CD14-positive monocyte (primary cell): Measurements from ENCODE around the gene TMEM183A. TPM values are rescaled to one million over a fixed set of nuclear protein-coding genes. Genes with fewer than 3 reads are reported as not detected.
A peak's percentile ranks its signal among the peaks of the same experiment; 100 is the strongest.

Experiments
- DNase-seq, 3 donors: peaks; one replicate each; pipeline ENCODE4 v3.0.0-alpha.2; 2011 to 2022
- H2AFZ ChIP-seq: 2 replicates; pipeline ENCODE4 v1.6.0; 2012; ENCODE audit warnings: mild to moderate bottlenecking, low read depth, low read length, inconsistent platforms; ENCODE audit not compliant: insufficient read depth, poor library complexity, severe bottlenecking
- H3K27ac ChIP-seq, 2 donors: 1 replicate in 1 of 2; 2 replicates in 1 of 2; pipeline ENCODE4 v1.5.1; 2012 to 2013; ENCODE audit warnings: low read length in 2 of 2, control low read depth in 1 of 2, inconsistent platforms in 1 of 2, low read depth in 1 of 2, mild to moderate bottlenecking in 1 of 2
- H3K27me3 ChIP-seq, 2 donors: one replicate each; pipeline versions ENCODE4 v1.6.0 to v1.6.1; 2011 to 2013; ENCODE audit warnings: low read length in 2 of 2; ENCODE audit not compliant: control insufficient read depth in 2 of 2, insufficient read depth in 2 of 2
- H3K36me3 ChIP-seq, 2 donors: replicated peaks in 1 of 2; 1 replicate in 1 of 2; 2 replicates in 1 of 2; pipeline versions ENCODE4 v1.5.1 to v1.6.1; 2012 to 2013; ENCODE audit warnings: low read length in 2 of 2, control low read depth in 1 of 2, inconsistent platforms in 1 of 2, mild to moderate bottlenecking in 1 of 2; ENCODE audit not compliant: insufficient read depth in 2 of 2, control insufficient read depth in 1 of 2
- H3K4me1 ChIP-seq, 2 donors: 1 replicate in 1 of 2; 2 replicates in 1 of 2; pipeline versions ENCODE4 v1.5.1 to v1.6.1; 2012 to 2013; ENCODE audit warnings: low read length in 2 of 2, control low read depth in 1 of 2, inconsistent platforms in 1 of 2, mild to moderate bottlenecking in 1 of 2, moderate library complexity in 1 of 2; ENCODE audit not compliant: insufficient read depth in 2 of 2, control insufficient read depth in 1 of 2
- H3K4me2 ChIP-seq: replicated peaks from 2 replicates; pipeline ENCODE3; 2012; ENCODE audit warnings: low read length, moderate library complexity, mild to moderate bottlenecking; ENCODE audit not compliant: poor library complexity, severe bottlenecking; ENCODE audit errors: extremely low read depth
- H3K4me3 ChIP-seq, 3 experiments: fragments of 200-600 bp in 1 of 3; sonication (generic) in 1 of 3; replicated peaks in 1 of 3; 1 replicate in 2 of 3; 2 replicates in 1 of 3; pipeline ENCODE4 v1.5.1; 2011 to 2013; ENCODE audit warnings: low read length in 3 of 3, mild to moderate bottlenecking in 3 of 3, control low read depth in 2 of 3, low read depth in 2 of 3, inconsistent platforms in 1 of 3, moderate library complexity in 1 of 3
- H3K79me2 ChIP-seq: 2 replicates; pipeline ENCODE4 v1.6.0; 2012; ENCODE audit warnings: mild to moderate bottlenecking, control low read depth, inconsistent platforms, low read length, moderate library complexity; ENCODE audit not compliant: insufficient read depth
- H3K9ac ChIP-seq: 2 replicates; pipeline ENCODE4 v1.6.0; 2017; ENCODE audit warnings: low read length, mild to moderate bottlenecking; ENCODE audit not compliant: insufficient read depth, poor library complexity, severe bottlenecking
- H3K9me3 ChIP-seq, 2 donors: replicated peaks in 1 of 2; 1 replicate in 1 of 2; 2 replicates in 1 of 2; pipeline versions ENCODE4 v1.5.1 to v1.6.1; 2012 to 2013; ENCODE audit warnings: low read length in 2 of 2, control low read depth in 1 of 2; ENCODE audit not compliant: control insufficient read depth in 1 of 2, insufficient read depth in 1 of 2
- H4K20me1 ChIP-seq: 2 replicates; pipeline ENCODE4 v1.6.0; 2012; ENCODE audit warnings: mild to moderate bottlenecking, low read length, control low read depth, moderate library complexity; ENCODE audit not compliant: insufficient read depth
- H3K27ac Mint-ChIP-seq, 7 donors: one replicate each; pipeline ENCODE4 v1.8.0; 2020; ENCODE audit warnings: mild to moderate bottlenecking in 7 of 7, mixed read lengths in 7 of 7, moderate library complexity in 6 of 7, inconsistent platforms in 2 of 7
- H3K27me3 Mint-ChIP-seq, 3 donors: one replicate each; pipeline ENCODE4 v1.8.0; 2021 to 2022; ENCODE audit warnings: low read depth in 3 of 3, mild to moderate bottlenecking in 3 of 3, mixed read lengths in 3 of 3, moderate library complexity in 3 of 3, inconsistent platforms in 1 of 3
- H3K36me3 Mint-ChIP-seq, 2 donors: one replicate each; pipeline ENCODE4 v1.8.0; 2020; ENCODE audit warnings: mixed read lengths in 2 of 2, inconsistent platforms in 1 of 2, mild to moderate bottlenecking in 1 of 2
- H3K4me1 Mint-ChIP-seq: one replicate; pipeline ENCODE4 v1.8.0; 2020; ENCODE audit warnings: mild to moderate bottlenecking, mixed read lengths
- H3K4me3 Mint-ChIP-seq, 2 donors: one replicate each; pipeline ENCODE4 v1.8.0; 2020; ENCODE audit warnings: mild to moderate bottlenecking in 2 of 2, mixed read lengths in 2 of 2, moderate library complexity in 1 of 2
- H3K9me3 Mint-ChIP-seq, 7 donors: one replicate each; pipeline ENCODE4 v1.8.0; 2020 to 2022; ENCODE audit warnings: mixed read lengths in 7 of 7, mild to moderate bottlenecking in 6 of 7, moderate library complexity in 6 of 7, inconsistent platforms in 2 of 7
- WGBS: methylation state at CpG from one replicate; pipeline ENCODE4 v1.1.5; 2013; ENCODE audit warnings: missing lambda C conversion rate; ENCODE audit not compliant: insufficient coverage; 5-methylcytosine and 5-hydroxymethylcytosine counted together
- intact Hi-C, 2 donors: fragments of 100-400 bp; cut with micrococcal nuclease; formaldehyde crosslinking; loops; one replicate each; pipeline versions ENCODE4 v1.15.0 to v1.15.1; 2023
- polyA plus RNA-seq, 3 donors: library from polyadenylated mRNA; depleted of rRNA in 1 of 3; unstranded in 2 of 3; stranded (reverse) in 1 of 3; fragments of 300-500 nt in 2 of 3; fragments of >200 nt in 1 of 3; fragmentation: Illumina TruSeq in 2 of 3; gene quantifications; 1 replicate in 2 of 3; 2 replicates in 1 of 3; pipeline ENCODE4 v1.2.3, GENCODE V29; 2012 to 2021
- TF ChIP-seq, protein P1 (sequence below): fragments of 200-600 bp; IDR thresholded peaks from one replicate; pipeline ENCODE4 v1.8.0; 2022; ENCODE audit warnings: antibody characterized with exemption, mild to moderate bottlenecking

Gene TMEM183A
- polyA plus RNA-seq, 3 donors, result 60.5 to 84.9 (median 70.0) TPM

GRCh38 chr1:203065986-203066385 is 58.8 kb downstream of the TMEM183A start:
- no peak overlapping the region for H3K4me2 ChIP-seq
- Mint-ChIP-seq H3K9me3 (peaks cover 0 to 2% (median under 1%) of the 10 kb centered on the region in 7 donors), H3K36me3 (peaks cover 34 to 62% of the 10 kb centered on the region in 2 donors), H3K27ac (no peak overlapping the region), H3K4me3 (peak overlapping the region; percentile 6 to 44), H3K4me1 (peaks cover 71% of the 10 kb centered on the region), H3K27me3 (peaks cover 2 to 4% (median 2%) of the 10 kb centered on the region in 3 donors)
- H3K27ac ChIP-seq, result no peak overlapping the region
- whole genome bisulfite sequencing, result 100% methylated on average over 2 of the region's 2 CpGs
- H3K79me2 ChIP-seq, result peaks cover 6% of the 10 kb centered on the region
- H3K4me1 ChIP-seq, result peaks cover 47 to 51% of the 10 kb centered on the region in 2 donors
- H4K20me1 ChIP-seq, result no peaks in the 10 kb centered on the region
- H3K36me3 ChIP-seq, result no peaks in the 10 kb centered on the region
- TF ChIP-seq, protein P1, sequence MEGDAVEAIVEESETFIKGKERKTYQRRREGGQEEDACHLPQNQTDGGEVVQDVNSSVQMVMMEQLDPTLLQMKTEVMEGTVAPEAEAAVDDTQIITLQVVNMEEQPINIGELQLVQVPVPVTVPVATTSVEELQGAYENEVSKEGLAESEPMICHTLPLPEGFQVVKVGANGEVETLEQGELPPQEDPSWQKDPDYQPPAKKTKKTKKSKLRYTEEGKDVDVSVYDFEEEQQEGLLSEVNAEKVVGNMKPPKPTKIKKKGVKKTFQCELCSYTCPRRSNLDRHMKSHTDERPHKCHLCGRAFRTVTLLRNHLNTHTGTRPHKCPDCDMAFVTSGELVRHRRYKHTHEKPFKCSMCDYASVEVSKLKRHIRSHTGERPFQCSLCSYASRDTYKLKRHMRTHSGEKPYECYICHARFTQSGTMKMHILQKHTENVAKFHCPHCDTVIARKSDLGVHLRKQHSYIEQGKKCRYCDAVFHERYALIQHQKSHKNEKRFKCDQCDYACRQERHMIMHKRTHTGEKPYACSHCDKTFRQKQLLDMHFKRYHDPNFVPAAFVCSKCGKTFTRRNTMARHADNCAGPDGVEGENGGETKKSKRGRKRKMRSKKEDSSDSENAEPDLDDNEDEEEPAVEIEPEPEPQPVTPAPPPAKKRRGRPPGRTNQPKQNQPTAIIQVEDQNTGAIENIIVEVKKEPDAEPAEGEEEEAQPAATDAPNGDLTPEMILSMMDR, result no peak
- no peaks in the 10 kb centered on the region for H3K27me3 ChIP-seq
- no peaks in the 10 kb centered on the region for H3K9me3 ChIP-seq
- no peak overlapping the region for H2AFZ ChIP-seq
- no peak for DNase-seq
- H3K4me3 ChIP-seq, result no peak overlapping the region
- intact Hi-C loops, result no loop called here
- H3K9ac ChIP-seq, result no peak overlapping the region

DNA sequence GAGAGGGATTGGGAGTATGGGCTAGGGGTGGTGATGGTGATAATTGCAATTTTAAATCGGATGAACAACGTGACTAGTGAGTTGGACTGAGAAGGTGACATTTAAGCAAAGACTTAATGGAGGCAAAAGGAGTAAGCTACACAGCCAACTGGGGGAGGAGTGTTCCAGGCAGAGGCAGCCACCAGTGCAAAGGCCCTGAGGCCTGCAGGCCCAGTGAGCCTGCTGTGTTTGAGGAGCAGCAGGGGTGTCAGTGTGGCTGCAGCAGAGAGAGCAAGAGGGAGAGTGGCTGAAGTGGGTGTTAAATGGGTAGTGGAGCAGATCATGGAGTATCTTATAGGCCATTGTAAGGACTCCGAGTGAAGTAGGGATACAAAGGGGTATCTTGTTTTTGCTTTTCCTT is 59.8 kb downstream of the TMEM183A start:
- H3K27me3 Mint-ChIP-seq, result peaks cover 2 to 4% (median 2%) of the 10 kb centered on the region in 3 donors
- Histone ChIP-seq H3K4me1 (peaks cover 44 to 47% of the 10 kb centered on the region in 2 donors), H3K27me3 (no peaks in the 10 kb centered on the region), H2AFZ (no peak overlapping the region), H3K4me2 (no peak overlapping the region), H3K9ac (no peak overlapping the region), H3K36me3 (peaks cover 0 to 5% of the 10 kb centered on the region in 2 donors), H4K20me1 (no peaks in the 10 kb centered on the region), H3K9me3 (no peaks in the 10 kb centered on the region), H3K4me3 (no peak overlapping the region), H3K79me2 (no peaks in the 10 kb centered on the region), H3K27ac (no peak overlapping the region)
- 96% methylated on average over 2 of the region's 3 CpGs for WGBS
- peaks cover 0 to 2% (median 0%) of the 10 kb centered on the region in 7 donors for H3K9me3 Mint-ChIP-seq
- intact Hi-C loops, result no loop called here
- peaks cover 63% of the 10 kb centered on the region for H3K4me1 Mint-ChIP-seq
- no peak for DNase-seq
- TF ChIP-seq, protein P1, result no peak
- peaks cover 38 to 64% of the 10 kb centered on the region in 2 donors for H3K36me3 Mint-ChIP-seq
- H3K27ac Mint-ChIP-seq, result peak overlapping the region in 1 of 7 donors; percentile 76
- H3K4me3 Mint-ChIP-seq, result peak overlapping the region in 1 of 2 donors; percentile 9
